ENCODE results near the gene PDZD2.

DNA sequence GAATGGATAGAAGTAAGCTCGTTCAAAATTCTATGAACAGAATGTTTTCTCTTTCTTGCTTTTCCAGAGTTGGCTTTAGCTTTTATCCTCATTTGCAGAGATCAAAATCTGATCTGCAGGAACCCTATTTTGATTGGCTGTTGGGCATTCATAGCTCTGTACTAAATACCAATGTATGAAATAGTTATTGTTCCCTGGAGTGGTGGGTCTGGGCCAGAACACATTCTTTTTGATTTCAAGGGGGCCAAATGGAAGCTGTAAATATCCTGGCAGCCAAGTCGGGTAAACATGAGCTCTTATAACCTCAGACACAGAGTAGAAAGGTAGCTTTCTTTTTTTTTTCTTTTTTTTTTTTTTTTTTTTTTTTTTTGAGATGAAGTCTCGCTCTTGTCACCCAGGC lies 241.5 kb downstream of the PDZD2 start:
- TF ChIP-seq, protein P1, sequence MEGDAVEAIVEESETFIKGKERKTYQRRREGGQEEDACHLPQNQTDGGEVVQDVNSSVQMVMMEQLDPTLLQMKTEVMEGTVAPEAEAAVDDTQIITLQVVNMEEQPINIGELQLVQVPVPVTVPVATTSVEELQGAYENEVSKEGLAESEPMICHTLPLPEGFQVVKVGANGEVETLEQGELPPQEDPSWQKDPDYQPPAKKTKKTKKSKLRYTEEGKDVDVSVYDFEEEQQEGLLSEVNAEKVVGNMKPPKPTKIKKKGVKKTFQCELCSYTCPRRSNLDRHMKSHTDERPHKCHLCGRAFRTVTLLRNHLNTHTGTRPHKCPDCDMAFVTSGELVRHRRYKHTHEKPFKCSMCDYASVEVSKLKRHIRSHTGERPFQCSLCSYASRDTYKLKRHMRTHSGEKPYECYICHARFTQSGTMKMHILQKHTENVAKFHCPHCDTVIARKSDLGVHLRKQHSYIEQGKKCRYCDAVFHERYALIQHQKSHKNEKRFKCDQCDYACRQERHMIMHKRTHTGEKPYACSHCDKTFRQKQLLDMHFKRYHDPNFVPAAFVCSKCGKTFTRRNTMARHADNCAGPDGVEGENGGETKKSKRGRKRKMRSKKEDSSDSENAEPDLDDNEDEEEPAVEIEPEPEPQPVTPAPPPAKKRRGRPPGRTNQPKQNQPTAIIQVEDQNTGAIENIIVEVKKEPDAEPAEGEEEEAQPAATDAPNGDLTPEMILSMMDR (IDR thresholded peaks at IDR 0.05) = no peak
- TF ChIP-seq POLR2A (IDR thresholded peaks at IDR 0.05) = no peak
